OCI-LY7 (cell line): ENCODE measurements around the gene CHRM3.

ENCODE experiments used
- EZH2phosphoT487 ChIP-seq: fragments of 200-600 bp; sonication (generic); IDR thresholded peaks from 2 replicates; pipeline ENCODE4 v1.6.1; 2018; ENCODE audit warnings: low read depth, borderline replicate concordance, mild to moderate bottlenecking, mixed run types, antibody characterized with exemption, low read length, moderate library complexity, mixed read lengths
- TF ChIP-seq, protein P1 (sequence below): fragments of 200-600 bp; sonication (generic); conservative IDR thresholded peaks from 2 replicates; pipeline ENCODE4 v1.5.1; 2014; ENCODE audit warnings: mild to moderate bottlenecking, antibody characterized with exemption, low read length, moderate library complexity, mixed read lengths

DNA sequence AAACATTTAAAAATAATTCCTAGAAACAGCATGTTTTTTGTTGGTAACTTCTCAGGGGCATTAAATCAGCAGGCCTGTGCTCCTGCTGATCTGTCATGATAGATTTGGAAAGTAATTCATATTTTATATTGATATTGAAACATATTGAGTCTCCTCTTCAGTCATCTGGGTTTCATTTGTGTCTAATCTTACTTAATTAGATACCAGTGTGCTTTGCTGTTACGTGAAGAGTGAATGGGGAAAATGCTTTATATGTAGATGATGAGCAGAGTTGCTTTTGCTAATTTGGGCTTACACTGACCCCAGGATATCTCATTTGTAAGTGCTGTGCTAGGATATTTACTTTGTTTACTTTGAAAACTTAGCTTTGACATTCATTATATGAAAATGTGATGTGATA is 45.9 kb downstream of the CHRM3 start:
- TF ChIP-seq, protein P1, sequence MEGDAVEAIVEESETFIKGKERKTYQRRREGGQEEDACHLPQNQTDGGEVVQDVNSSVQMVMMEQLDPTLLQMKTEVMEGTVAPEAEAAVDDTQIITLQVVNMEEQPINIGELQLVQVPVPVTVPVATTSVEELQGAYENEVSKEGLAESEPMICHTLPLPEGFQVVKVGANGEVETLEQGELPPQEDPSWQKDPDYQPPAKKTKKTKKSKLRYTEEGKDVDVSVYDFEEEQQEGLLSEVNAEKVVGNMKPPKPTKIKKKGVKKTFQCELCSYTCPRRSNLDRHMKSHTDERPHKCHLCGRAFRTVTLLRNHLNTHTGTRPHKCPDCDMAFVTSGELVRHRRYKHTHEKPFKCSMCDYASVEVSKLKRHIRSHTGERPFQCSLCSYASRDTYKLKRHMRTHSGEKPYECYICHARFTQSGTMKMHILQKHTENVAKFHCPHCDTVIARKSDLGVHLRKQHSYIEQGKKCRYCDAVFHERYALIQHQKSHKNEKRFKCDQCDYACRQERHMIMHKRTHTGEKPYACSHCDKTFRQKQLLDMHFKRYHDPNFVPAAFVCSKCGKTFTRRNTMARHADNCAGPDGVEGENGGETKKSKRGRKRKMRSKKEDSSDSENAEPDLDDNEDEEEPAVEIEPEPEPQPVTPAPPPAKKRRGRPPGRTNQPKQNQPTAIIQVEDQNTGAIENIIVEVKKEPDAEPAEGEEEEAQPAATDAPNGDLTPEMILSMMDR: no peak
- TF ChIP-seq EZH2phosphoT487: no peak
